HCT116 (cell line): ENCODE results near the gene DOCK1. TPM values are rescaled to one million over a fixed set of nuclear protein-coding genes. Genes with fewer than 3 reads are reported as not detected.
"Not testable (repeated sequence)": the region's sequence is repeated elsewhere in the genome, so short reads cannot be mapped to it uniquely, and the experiment has no call there.

Experiments used
- ATAC-seq: fragments of 200-7000 bp; cut with Tn5 transposase; 2 replicates; pipeline ENCODE4 v1.9.1; 2020; ENCODE audit warnings: mild to moderate bottlenecking, moderate library complexity
- BruUV-seq: library from RNA; stranded (reverse); fragments of 400-500 nt; replicated peaks from 2 replicates; lab custom pipeline; 2021; lab: Mats Ljungman, UMichigan
- CTCF ChIA-PET: fragments of 300-600 bp; sonication (Branson Sonifier 250); formaldehyde crosslinking; loops from one replicate; lab custom pipeline; 2021; ENCODE audit warnings: antibody characterized with exemption; lab: Charles Lee
- POLR2A ChIA-PET: fragments of 300-600, 350-600 bp; sonication (Branson Sonifier 250); formaldehyde crosslinking; loops from one replicate; lab custom pipeline; 2021; ENCODE audit warnings: antibody characterized with exemption; lab: Charles Lee
- RAD21 ChIA-PET, 2 experiments: fragments of 300-600 bp; sonication (Branson Sonifier 250); formaldehyde crosslinking; loops; one replicate each; lab custom pipeline; 2023; ENCODE audit warnings: low total read pairs in 2 of 2; ENCODE audit not compliant: uncharacterized antibody in 2 of 2, unreplicated experiment in 2 of 2, low non-redundant PET in 1 of 2; lab: Charles Lee
- DNase-seq: peaks from one replicate; pipeline ENCODE4 v3.0.0-alpha.2; 2010; ENCODE audit warnings: low read depth, low spot score
- H2AFZ ChIP-seq: fragments of 200-600 bp; shearing (Covaris generic), sonication (generic); 2 replicates; pipeline ENCODE4 v1.6.1; 2017; ENCODE audit warnings: low read depth, mixed run types, mixed read lengths, antibody characterized with exemption, low read length; ENCODE audit not compliant: poor library complexity, severe bottlenecking
- H3K27ac ChIP-seq: 2 replicates; pipeline ENCODE4 v1.5.1; 2012; ENCODE audit warnings: low read depth, low read length
- H3K27me3 ChIP-seq: fragments of 200-600 bp; sonication (generic); 2 replicates; pipeline ENCODE4 v1.6.1; 2016; ENCODE audit warnings: mixed run types, low read length, mixed read lengths; ENCODE audit not compliant: insufficient read depth
- H3K36me3 ChIP-seq, 2 experiments: fragments of 200-500 bp in 1 of 2; fragments of 200-600 bp in 1 of 2; sonication (Bioruptor generic) in 1 of 2; sonication (generic) in 1 of 2; 2 replicates each; pipeline versions ENCODE4 v1.5.1 to v1.6.1; 2014 to 2016; ENCODE audit warnings: low read length in 2 of 2, inconsistent platforms in 1 of 2, mixed read lengths in 1 of 2, mixed run types in 1 of 2; ENCODE audit not compliant: insufficient read depth in 2 of 2, control insufficient read depth in 1 of 2
- H3K4me1 ChIP-seq, 2 experiments: fragments of 200-600 bp in 1 of 2; sonication (generic) in 1 of 2; 2 replicates each; pipeline versions ENCODE4 v1.5.1 to v1.6.1; 2012 to 2017; ENCODE audit warnings: low read length in 2 of 2, inconsistent platforms in 1 of 2, mild to moderate bottlenecking in 1 of 2, mixed read lengths in 1 of 2, mixed run types in 1 of 2, moderate library complexity in 1 of 2; ENCODE audit not compliant: insufficient read depth in 2 of 2, control insufficient read depth in 1 of 2
- H3K4me2 ChIP-seq: fragments of 200-600 bp; sonication (generic); 2 replicates; pipeline ENCODE4 v1.6.1; 2017; ENCODE audit warnings: mixed run types, low read length, mixed read lengths
- H3K4me3 ChIP-seq, 2 experiments: fragments of 200-600 bp in 1 of 2; sonication (generic) in 1 of 2; replicated peaks in 1 of 2; 2 replicates each; pipeline ENCODE4 v1.5.1; 2011 to 2016; ENCODE audit warnings: low read length in 2 of 2, control low read depth in 1 of 2, low read depth in 1 of 2, mild to moderate bottlenecking in 1 of 2, mixed read lengths in 1 of 2, mixed run types in 1 of 2
- H3K79me2 ChIP-seq: fragments of 200-600 bp; sonication (generic); 2 replicates; pipeline ENCODE4 v1.6.1; 2017; ENCODE audit warnings: mild to moderate bottlenecking, mixed run types, low read length, moderate library complexity, mixed read lengths; ENCODE audit not compliant: insufficient read depth
- H3K9ac ChIP-seq: fragments of 200-600 bp; sonication (generic); 2 replicates; pipeline ENCODE4 v1.6.1; 2016; ENCODE audit warnings: low read length, mixed read lengths
- H3K9me2 ChIP-seq: fragments of 200-600 bp; sonication (generic), shearing (Covaris generic); 2 replicates; pipeline ENCODE4 v1.6.1; 2017; ENCODE audit warnings: mixed run types, mild to moderate bottlenecking, moderate library complexity; ENCODE audit not compliant: insufficient read depth
- H3K9me3 ChIP-seq, 2 experiments: fragments of 200-500 bp in 1 of 2; fragments of 200-600 bp in 1 of 2; sonication (Bioruptor generic) in 1 of 2; sonication (generic) in 1 of 2; 2 replicates each; pipeline ENCODE4 v1.6.1; 2014 to 2017; ENCODE audit warnings: low read length in 2 of 2, mixed read lengths in 2 of 2, inconsistent platforms in 1 of 2, low read depth in 1 of 2, mild to moderate bottlenecking in 1 of 2, mixed run types in 1 of 2, moderate library complexity in 1 of 2; ENCODE audit not compliant: control insufficient read depth in 1 of 2, insufficient read depth in 1 of 2
- H4K20me1 ChIP-seq: fragments of 200-600 bp; sonication (generic), shearing (Covaris generic); 2 replicates; pipeline ENCODE4 v1.6.1; 2017; ENCODE audit warnings: mixed run types, mild to moderate bottlenecking, moderate library complexity; ENCODE audit not compliant: insufficient read depth
- CBX3 ChIP-seq: IDR thresholded peaks from 2 replicates; pipeline ENCODE4 v1.6.1; 2012; ENCODE audit warnings: low read depth
- intact Hi-C: fragments of 100-400 bp; cut with micrococcal nuclease; formaldehyde crosslinking; loops from 2 replicates; pipeline ENCODE4 v1.10.0; 2022
- total RNA-seq: library from RNA; stranded (reverse); gene quantifications from one replicate; pipeline ENCODE4 v1.2.1, GENCODE V29; 2021; ENCODE audit not compliant: unreplicated experiment
- TF ChIP-seq, protein P1 (sequence below): IDR thresholded peaks from 2 replicates; pipeline ENCODE4 v1.6.1; 2012; ENCODE audit warnings: low read depth

The DOCK1 gene
- total RNA-seq, 1 experiment from 2014 or later = 46.5 TPM

DNA sequence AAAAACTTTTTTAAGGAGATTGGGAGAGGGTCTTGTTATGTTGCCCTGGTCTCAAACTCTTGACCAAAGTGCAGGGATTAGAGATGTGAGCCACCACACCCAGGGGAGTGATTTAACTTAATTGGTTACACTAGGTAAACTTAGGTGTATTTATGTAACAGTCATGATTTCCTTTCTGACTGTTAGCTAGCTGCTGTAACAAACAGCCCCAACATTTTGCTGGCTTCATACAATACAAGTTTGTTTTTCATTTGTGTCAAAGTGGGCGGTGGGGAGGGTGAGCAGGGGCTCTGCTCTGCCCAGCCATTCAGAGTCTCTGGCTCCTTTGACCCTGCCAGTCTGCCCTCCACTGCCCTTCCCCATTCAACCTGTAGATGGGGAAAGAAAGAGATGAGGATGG, 9.3 kb downstream of the DOCK1 start:
- Histone ChIP-seq H2AFZ (no peak overlapping the region), H3K4me1 (no peaks in the 10 kb centered on the region), H3K79me2 (peaks cover 95% of the 10 kb centered on the region), H3K9me2 (no peaks in the 10 kb centered on the region), H3K4me3 (no peak overlapping the region), H3K9me3 (peaks cover 0 to 5% of the 10 kb centered on the region in 2 experiments; a peak in 1 of 4 replicates), H3K36me3 (no peaks in the 10 kb centered on the region), H3K4me2 (no peak overlapping the region), H3K9ac (no peak overlapping the region), H3K27me3 (no peaks in the 10 kb centered on the region), H4K20me1 (no peaks in the 10 kb centered on the region), H3K27ac (no peak overlapping the region)
- CTCF ChIA-PET = no interaction called here
- intact Hi-C loops = no loop called here
- POLR2A ChIA-PET = no interaction called here
- 0 out of 2 replicates have a peak, but pooled peaks have one; percentile 13 for TF ChIP-seq CBX3
- TF ChIP-seq, protein P1, sequence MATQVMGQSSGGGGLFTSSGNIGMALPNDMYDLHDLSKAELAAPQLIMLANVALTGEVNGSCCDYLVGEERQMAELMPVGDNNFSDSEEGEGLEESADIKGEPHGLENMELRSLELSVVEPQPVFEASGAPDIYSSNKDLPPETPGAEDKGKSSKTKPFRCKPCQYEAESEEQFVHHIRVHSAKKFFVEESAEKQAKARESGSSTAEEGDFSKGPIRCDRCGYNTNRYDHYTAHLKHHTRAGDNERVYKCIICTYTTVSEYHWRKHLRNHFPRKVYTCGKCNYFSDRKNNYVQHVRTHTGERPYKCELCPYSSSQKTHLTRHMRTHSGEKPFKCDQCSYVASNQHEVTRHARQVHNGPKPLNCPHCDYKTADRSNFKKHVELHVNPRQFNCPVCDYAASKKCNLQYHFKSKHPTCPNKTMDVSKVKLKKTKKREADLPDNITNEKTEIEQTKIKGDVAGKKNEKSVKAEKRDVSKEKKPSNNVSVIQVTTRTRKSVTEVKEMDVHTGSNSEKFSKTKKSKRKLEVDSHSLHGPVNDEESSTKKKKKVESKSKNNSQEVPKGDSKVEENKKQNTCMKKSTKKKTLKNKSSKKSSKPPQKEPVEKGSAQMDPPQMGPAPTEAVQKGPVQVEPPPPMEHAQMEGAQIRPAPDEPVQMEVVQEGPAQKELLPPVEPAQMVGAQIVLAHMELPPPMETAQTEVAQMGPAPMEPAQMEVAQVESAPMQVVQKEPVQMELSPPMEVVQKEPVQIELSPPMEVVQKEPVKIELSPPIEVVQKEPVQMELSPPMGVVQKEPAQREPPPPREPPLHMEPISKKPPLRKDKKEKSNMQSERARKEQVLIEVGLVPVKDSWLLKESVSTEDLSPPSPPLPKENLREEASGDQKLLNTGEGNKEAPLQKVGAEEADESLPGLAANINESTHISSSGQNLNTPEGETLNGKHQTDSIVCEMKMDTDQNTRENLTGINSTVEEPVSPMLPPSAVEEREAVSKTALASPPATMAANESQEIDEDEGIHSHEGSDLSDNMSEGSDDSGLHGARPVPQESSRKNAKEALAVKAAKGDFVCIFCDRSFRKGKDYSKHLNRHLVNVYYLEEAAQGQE = no peak
- ATAC-seq = no peak
- no TSS peak for BruUV-seq
- RAD21 ChIA-PET = no interaction called here
- DNase-seq = no peak

DNA sequence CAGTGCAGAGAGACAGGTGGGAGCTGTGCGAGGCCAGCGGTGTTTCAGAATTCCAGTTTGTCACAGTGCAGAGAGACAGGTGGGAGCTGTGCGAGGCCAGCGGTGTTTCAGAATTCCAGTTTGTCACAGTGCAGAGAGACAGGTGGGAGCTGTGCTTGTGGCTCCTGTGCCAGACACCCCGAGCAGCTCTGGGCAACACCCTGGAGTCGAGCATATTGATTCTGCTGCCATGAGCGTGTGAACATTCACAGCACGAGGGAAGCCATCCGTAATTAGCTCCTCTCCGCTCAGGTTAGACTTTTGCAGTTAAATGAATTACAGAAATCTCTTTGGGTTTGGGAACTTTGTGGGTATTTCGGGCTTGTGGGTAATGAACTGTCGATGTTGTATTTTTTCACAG, 11.7 kb downstream of the DOCK1 start:
- RAD21 ChIA-PET, H3K27ac ChIP-seq, POLR2A ChIA-PET, H3K4me1 ChIP-seq, CTCF ChIA-PET, H3K4me3 ChIP-seq, H3K9me2 ChIP-seq, H3K9me3 ChIP-seq, DNase-seq, ATAC-seq, H4K20me1 ChIP-seq, BruUV-seq, H3K36me3 ChIP-seq, H3K4me2 ChIP-seq, H3K27me3 ChIP-seq, H2AFZ ChIP-seq, intact Hi-C loops, H3K9ac ChIP-seq: not testable (repeated sequence)
- peaks cover 89% of the 10 kb centered on the region for H3K79me2 ChIP-seq
